ENCODE data around the gene PNRC1.

Gene PNRC1

GRCh38 chr6:89048288-89048923 is 32.1 kb upstream of the PNRC1 start:
- no peak for TF ChIP-seq CTCF (IDR thresholded peaks at IDR 0.05; ENCODE audit: low read depth, low read length)
- no peak overlapping the region for H3K4me3 ChIP-seq (ENCODE audit: low read depth, low read length)
- no peak for DNase-seq (ENCODE audit: low read depth, low spot score)
- in situ Hi-C loops (cut with HindIII; ENCODE audit: low sequenced_read_pairs): no loop called here

DNA sequence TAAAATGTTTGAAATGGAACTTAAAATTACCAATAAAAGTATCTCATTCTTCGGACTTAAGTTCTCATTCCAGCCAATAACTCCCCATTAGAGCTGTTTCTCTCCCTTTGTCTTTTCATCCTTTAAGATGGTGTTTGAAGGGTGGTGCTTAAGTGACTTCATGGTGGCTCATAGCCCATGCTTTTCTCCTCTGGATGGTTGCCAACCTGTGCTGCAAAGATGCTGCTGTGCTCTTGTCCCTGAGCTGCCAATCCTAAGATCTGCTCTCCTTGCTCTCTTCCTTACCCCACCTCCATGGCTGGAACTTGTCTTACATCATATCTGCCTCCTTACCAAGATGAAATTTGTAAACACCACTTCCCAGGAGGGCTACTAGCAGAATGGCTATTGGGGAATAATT is 31.6 kb upstream of the PNRC1 start:
- TF ChIP-seq CTCF (IDR thresholded peaks at IDR 0.05; ENCODE audit: low read depth, low read length): no peak
- DNase-seq (ENCODE audit: low read depth, low spot score): no peak
- H3K4me3 ChIP-seq (ENCODE audit: low read depth, low read length): no peak overlapping the region
- in situ Hi-C loops (cut with HindIII; ENCODE audit: low sequenced_read_pairs): no loop called here

- DNase-seq (ENCODE audit: low read depth, low spot score): no peak
- H3K4me3 ChIP-seq (ENCODE audit: low read depth, low read length): no peak overlapping the region
- in situ Hi-C loops (cut with HindIII; ENCODE audit: low sequenced_read_pairs): no loop called here
- TF ChIP-seq CTCF (IDR thresholded peaks at IDR 0.05; ENCODE audit: low read depth, low read length): no peak
These were observed 30.4 kb upstream of the PNRC1 start for GRCh38 chr6:89050155-89050554.

DNA sequence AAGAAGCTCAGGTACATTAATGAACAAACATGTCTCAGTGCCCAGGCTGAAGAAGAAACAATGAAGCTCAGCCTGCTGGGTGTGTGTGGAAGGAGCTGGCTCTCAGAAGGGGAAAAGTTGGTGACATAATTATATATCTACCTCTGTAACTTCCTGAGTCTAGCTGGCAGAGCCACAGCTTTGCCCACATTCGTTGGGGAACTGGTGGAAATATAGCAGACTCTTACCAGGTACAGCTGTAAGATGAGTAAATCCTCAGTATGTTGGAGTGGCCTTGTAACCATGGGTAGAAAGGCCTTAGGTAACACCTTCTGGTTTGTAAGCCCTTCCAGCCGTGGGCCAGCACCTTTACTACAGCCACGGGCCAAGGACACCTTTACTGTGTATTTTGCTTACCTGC is 29.9 kb upstream of the PNRC1 start:
- DNase-seq (ENCODE audit: low read depth, low spot score): no peak
- in situ Hi-C loops (cut with HindIII; ENCODE audit: low sequenced_read_pairs): no loop called here
- TF ChIP-seq CTCF (IDR thresholded peaks at IDR 0.05; ENCODE audit: low read depth, low read length): no peak
- no peak overlapping the region for H3K4me3 ChIP-seq (ENCODE audit: low read depth, low read length)

DNA sequence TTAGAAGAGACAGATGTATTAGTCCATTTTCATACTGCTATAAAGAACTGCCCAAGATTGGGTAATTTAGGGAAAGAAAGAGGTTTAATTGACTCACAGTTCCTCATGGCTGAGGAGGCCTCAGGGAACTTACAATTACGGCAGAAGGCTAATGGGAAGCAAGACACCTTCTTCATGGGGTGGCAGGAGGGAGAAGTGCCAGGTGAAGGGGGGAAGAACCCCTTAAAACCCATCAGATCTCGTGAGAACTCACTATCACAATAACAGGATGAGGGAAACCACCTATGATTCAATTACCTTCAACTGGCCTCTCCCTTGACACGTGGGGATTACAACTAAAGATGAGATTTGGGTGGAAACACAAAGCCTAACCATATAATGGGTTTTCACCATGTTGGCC is 28.9 kb upstream of the PNRC1 start:
- in situ Hi-C loops (cut with HindIII; ENCODE audit: low sequenced_read_pairs): no loop called here
- no peak for DNase-seq (ENCODE audit: low read depth, low spot score)
- no peak for TF ChIP-seq CTCF (IDR thresholded peaks at IDR 0.05; ENCODE audit: low read depth, low read length)
- no peak overlapping the region for H3K4me3 ChIP-seq (ENCODE audit: low read depth, low read length)

GRCh38 chr6:89054208-89054607 is 26.3 kb upstream of the PNRC1 start:
- DNase-seq (ENCODE audit: low read depth, low spot score): no peak
- H3K4me3 ChIP-seq (ENCODE audit: low read depth, low read length): no peak overlapping the region
- in situ Hi-C loops (cut with HindIII; ENCODE audit: low sequenced_read_pairs): no loop called here
- no peak for TF ChIP-seq CTCF (IDR thresholded peaks at IDR 0.05; ENCODE audit: low read depth, low read length)

DNA sequence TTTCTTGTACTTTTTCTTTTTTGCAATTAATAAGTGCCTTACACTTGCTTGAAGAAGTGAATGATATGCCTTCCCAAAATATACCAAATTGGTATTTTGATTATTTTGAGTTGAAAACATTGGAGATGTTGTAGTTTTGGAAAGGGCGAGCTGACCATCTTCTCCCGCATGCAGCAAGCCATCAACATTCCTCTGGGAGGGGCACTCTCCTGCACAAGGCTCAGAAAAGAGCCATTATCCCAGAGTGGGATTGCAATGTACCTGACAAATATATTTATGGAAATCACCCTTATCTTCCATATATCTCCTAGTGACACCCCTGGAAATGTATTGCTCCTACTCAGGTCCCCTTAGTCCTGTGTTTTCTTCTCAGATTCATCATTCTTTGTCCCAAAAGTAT is 22.8 kb upstream of the PNRC1 start:
- in situ Hi-C loops (cut with HindIII; ENCODE audit: low sequenced_read_pairs): no loop called here
- no peak overlapping the region for H3K4me3 ChIP-seq (ENCODE audit: low read depth, low read length)
- no peak for TF ChIP-seq CTCF (IDR thresholded peaks at IDR 0.05; ENCODE audit: low read depth, low read length)
- no peak for DNase-seq (ENCODE audit: low read depth, low spot score)
